ENCODE results near the gene ARL2.

ARL2 gene

GRCh38 chr11:65051398-65051858 is 37.5 kb downstream of the ARL2 start:
- no peak for DNase-seq

DNA sequence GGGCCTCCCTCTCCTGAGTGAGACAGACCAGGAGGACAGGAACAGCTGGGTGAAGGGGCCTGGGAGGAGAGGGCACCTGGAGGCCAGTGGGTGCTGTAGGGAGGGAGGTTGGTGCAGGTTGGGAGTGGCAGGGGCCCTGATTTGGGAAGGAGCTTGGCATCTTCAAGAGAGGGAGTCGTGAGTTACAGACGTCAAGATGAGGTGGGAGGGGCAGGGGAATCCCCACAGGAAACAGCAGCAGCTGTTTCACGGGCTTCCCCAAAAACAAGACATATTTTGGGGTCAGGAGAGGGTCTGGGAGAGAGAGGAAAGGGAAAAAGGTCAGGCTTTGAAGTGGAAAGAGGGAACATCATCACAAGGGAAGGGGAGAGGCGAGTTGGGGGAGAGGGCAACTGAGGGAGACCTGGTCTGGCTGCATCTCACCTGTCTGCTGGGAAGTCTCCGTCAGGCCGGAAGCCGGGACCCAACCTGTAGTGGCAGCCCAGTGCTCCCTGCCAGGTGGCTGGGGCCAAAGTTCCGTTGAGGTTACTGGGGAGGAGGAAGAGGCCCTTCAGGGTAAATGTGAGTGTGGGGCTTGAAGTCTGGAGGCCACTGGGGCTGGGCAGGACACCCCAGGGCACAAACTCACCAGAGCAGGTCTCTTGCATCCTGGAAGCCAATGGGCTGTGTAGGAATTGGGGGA is 40.0 kb downstream of the ARL2 start:
- no peak for DNase-seq

- no peak for DNase-seq
Measured at GRCh38 chr11:65055538-65055937, 41.6 kb downstream of the ARL2 start.

DNA sequence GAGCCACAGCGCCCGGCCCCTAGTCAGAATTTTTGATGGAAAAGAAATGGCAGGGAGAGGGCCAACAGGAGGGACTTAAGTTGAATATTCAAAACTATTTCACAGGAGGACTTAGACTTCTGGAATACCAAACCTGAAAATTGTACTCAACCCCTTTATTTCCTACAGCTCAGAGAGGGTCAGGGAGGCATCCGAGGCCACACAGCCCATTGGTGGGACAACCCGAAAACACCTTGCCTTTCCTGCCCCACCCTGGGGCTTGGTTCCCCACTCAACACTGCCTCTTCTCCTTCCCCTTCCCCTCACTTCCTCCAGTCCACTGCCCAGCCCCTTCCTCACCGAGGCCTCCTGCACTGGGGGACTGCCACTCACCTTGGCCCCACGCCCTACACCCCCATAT is 43.0 kb downstream of the ARL2 start:
- DNase-seq: no peak

DNA sequence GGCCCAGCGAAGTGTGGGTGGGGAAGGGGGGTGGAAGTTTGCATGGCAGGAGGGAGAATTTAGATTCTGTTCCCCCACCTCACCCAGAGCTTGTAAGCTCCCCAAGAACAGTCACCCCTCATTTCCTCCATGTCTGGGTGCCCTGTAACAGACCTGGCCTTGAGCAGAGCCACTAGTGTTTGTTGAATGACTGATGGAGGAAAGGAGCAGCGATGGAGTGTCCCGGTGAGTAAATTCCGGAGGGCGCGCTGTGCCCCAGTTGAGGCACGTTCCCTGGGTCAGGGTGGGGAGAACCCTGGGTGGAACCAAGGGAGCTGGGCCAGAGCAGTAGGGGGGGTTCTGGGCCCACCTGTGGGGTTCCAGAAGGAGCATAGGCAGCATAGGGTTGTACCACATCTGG is 43.6 kb downstream of the ARL2 start:
- no peak for DNase-seq

DNA sequence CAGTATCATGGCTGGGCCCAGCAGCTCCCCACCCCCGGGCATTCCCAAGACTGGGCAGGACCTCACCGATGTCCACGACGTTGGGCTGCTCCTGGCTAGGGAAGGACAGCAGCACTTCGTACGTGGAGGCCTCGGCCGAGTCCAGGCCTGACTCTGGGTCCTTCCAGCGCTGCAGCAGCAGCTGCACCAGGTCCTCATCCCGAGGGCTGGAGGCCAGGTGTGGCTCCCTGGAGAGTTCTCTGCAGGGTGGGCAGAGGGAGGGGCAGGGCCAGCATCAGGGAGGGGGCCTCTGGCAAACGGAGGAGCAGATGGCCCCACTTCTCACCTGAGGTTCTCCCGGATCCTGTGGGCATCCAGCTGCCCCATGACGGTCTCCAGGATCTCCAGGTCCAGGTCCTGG is 44.1 kb downstream of the ARL2 start:
- no peak for DNase-seq

DNA sequence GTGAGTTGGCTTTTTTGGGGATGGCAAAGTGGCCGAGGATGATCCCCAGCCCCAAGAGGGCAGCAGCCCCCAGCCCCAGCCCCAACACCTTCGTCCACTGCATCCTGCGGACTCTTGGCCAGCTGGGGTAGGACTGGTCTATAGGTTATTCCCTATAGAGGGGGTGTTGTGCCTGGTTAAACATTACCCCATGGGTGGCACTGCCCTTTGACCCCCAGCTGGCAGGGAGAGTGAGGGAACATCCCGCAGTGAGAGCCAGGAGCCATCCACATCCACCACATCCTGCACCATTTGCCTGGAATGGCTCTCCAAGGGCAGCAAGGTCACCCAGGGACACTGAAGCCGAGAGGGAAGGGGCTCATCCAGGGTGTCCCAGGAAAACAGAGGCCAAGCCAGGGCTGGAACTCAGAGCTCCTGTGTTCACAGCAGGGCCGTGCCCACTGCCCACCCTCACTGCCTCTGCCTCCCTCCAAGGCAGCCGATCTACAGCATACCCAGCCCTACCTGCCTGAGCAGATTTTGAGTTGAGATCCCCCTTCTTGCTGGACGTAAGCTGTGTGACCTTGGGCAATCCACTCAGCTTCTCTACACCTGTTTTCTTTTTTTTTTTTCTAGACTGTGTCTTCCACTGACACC is 44.6 kb downstream of the ARL2 start, which contains the start of gene NAALADL1:
NAALADL1 (minus strand) TSS at position 135 of the 636 bp plus-strand sequence; CDS start at position 103, 32 bp downstream.
- no peak for DNase-seq

DNA sequence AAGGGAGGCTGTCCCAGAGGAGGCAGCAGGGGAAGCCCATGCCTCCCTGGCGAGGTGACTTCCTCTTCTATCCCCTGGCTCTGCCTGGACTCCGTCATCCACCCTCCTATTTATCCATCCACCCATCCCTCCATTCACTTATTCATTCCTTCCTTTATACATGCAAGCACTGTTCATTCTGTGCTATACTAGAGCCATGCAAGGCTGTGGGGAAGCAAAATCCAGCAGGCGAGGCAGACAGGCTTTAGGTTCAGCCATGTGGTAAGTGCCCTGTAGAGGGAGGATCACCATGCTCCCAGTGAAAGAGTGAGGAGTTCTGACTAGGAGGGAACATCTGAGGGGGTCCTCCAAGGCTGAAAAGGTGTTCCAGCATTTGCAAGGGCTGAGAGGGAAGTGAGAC is 45.6 kb downstream of the ARL2 start:
- no peak for DNase-seq

DNA sequence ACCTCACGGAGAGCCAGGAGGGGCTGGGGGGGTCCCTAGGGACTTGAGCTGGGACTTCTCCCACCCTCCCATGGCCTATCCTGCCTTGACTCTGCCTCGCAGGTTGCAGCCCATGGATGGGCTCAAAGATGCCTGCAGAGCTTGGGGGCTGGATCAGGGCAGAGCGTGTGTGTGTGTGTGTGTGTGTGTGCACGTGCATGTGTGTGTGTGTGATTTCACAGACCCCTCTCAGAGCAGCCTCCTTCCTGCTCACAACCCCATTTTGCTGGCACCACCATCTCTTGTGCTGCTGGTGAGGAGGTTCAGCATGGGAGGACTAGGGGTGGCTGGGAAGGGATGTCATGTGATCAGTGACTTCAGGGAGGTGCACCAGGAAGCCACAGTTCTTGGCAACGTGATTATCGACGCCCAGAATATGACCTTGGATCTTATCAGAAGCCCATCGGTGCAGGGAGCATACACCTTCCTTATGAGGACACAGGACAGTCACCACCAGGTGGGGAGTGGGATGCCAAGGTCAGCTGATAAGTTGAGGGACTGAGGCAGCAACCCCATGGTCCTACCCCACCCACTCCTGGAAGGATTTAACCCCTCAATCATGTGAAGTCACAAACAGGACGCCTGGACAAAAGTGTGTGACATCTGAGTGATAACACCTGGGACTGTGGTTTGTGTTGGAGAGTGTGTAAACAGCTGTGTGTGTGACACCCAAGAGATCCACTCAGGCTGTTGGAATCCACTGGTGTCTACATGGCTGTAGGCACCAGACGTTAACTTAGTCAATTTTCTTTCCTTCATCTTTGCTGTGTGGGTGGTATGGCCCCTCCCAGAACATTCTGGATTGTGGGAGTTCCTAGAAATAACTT is 46.2 kb downstream of the ARL2 start:
- DNase-seq: no peak

DNA sequence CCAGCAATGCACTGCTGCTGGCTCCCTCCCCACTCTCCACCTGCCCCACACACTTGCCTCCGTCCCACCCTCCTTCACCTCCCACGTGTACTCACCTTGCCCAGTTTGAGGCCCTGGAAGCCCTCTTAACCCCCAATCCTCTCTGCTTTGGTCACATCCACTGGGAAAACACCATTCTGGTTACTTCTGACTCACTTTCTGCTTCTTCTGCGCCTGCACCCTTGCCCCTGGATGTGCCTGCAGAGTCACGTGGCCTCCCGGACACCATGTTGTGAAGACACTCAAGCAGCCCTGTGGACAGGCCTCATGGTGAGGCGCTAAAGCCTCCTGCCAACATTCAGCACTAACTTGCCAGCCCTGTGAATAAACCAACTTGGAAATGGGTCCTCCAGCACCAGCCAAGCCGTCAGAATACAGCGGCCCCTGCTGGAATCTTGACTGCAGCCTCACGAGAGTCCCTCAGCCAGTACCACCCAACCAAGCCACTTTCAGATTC is 47.0 kb downstream of the ARL2 start:
- DNase-seq: no peak

- no peak for DNase-seq
Measured at GRCh38 chr11:65063532-65063931, 49.6 kb downstream of the ARL2 start.

DNA sequence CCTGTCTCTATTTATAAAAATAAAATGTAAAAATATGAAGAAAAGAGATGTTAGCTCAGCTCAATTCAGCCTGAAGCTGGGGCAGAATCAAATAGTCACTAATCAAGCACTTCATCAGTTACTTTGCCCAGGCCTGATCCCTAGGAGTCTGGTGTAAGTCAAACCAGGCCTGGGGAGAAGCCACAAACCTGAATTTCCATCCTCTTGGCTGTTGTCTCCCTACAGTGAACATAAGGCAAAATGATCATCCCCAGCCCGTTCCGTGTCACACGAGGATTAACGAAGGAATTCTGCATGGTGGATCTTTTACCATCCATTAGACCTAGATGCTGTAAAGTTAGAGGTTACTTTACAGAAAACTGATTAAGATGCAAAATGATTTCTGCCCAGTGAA is 50.9 kb downstream of the ARL2 start:
- no peak for DNase-seq

DNA sequence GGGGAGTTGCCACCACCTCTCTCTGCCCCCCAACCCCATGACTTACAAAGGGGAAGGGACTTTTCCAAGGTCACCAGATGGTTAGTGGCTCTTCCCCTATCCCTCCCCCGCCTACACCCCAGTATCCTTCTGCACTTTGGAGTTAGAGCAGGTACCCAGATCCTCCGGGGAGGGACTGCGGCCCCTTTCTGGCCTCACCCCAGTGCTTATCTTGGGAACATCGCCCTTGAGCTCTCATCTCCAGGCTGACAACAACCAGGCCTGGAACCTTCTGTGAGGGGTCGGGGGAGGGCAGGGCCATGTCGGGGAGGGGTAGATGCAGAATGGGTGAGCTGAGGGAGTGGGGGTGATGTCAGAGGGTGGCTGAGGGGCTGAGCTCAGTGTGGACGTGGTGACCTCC is 51.9 kb downstream of the ARL2 start:
- DNase-seq: no peak

DNA sequence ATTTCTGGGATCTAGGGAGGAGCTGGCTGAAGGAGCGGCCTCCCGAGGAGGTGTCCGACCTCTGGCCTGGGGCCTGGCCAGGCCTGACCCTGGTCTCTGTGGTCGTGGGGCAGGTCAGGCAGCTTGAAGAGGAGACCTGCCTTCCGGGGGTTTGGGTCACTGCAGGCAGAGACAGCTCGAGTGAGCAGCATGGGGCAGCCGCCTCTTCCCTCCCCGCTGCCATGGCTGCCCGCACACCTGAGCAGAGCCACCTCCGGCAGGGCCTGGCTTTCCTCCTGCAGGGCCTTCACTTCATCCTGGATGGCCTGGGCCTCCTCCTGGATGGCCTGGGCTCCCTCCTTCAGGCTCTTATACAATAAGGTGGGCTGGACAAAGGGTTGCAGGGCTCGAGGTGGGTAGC is 52.4 kb downstream of the ARL2 start:
- no peak for DNase-seq

DNA sequence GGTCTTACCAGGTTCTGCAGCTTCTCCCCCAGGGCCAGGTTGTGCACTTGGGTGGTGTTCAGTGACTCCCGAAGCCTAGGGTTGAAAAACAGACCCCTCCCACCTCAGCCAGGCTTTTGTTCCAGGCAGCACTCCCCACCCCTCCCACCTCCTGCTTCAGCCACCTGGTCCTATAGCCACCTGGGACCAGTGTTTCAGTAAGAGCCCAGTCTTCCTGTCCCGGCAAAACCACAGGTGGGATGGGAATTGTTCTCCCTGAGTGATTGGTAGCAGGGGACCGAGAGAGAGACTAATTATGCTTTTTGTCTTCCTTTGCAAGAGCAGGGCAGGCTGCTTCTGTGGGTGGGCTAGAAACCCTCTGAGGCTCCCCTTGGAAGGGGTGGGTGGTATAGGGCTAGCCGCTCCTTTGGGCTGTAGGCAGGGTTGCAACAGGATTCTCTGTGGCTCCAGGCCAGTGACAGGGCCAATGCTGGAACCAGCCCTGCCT is 52.9 kb downstream of the ARL2 start:
- peak; percentile 26 for DNase-seq

GRCh38 chr11:65067446-65067845 is 53.5 kb downstream of the ARL2 start:
- no peak for DNase-seq

DNA sequence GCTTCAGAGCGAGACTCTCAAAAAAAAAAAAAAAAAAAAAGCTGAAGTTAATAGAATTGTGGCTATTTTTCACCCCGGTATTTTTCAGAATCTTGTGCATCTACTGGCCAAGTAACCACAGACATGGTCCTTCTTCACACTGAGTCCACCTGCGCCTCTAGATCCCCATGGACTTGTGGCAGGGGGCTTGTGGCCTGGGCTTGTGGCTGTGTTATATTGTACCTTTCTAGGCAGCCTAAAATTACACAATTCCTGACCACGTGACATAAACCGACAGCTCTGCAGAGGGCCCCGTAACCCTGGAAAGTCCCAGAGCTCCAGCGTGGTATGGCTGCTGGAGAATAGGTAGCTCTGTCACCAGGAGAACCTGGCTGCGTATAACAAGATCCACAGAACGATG is 55.3 kb downstream of the ARL2 start:
- no peak for DNase-seq
